ENCODE data around the gene SECTM1. TPM values are rescaled to one million over a fixed set of nuclear protein-coding genes. Genes with fewer than 3 reads are reported as not detected.

The SECTM1 gene
- total and polyA plus RNA-seq, 2 experiments from 2014 or later = 1.4 TPM

- H3K4me2 ChIP-seq (ENCODE audit: unreplicated experiment) = no peak overlapping the region
- H3K27ac ChIP-seq = no peak overlapping the region
- in situ Hi-C loops (cut with MboI) = no loop called here
- H3K9me2 ChIP-seq (ENCODE audit: insufficient read depth) = no peaks in the 10 kb centered on the region
- no peaks in the 10 kb centered on the region for H4K20me1 ChIP-seq (ENCODE audit: insufficient read depth)
- no peak for DNase-seq
- no peak overlapping the region for H3K4me3 ChIP-seq
- H2AFZ ChIP-seq = no peak overlapping the region
- H3K9me3 ChIP-seq (ENCODE audit: low read depth) = no peaks in the 10 kb centered on the region
- 86% methylated on average over 28 to 41 of the region's 41 CpGs for WGBS, 2 experiments (ENCODE audit: low coverage in 1 of 2, low lambda C conversion rate in 2 of 2, missing lambda C conversion rate in 2 of 2)
- H3F3A ChIP-seq (ENCODE audit: insufficient read depth) = no peaks in the 10 kb centered on the region
- H3K27me3 ChIP-seq (replicated peaks; ENCODE audit: insufficient read depth) = peaks cover 24% of the 10 kb centered on the region
- TF ChIP-seq EZH2phosphoT487 (IDR thresholded peaks at IDR 0.05; ENCODE audit: insufficient read depth, low read depth) = no peak
- TF ChIP-seq EZH2 (IDR thresholded peaks at IDR 0.05; ENCODE audit: insufficient read depth, poor library complexity, severe bottlenecking) = no peak
- no peaks in the 10 kb centered on the region for H3K4me1 ChIP-seq (ENCODE audit: insufficient read depth)
- no peak overlapping the region for H3K9ac ChIP-seq
- no peaks in the 10 kb centered on the region for H3K79me2 ChIP-seq (ENCODE audit: insufficient read depth)
- H3K36me3 ChIP-seq (ENCODE audit: low read depth) = no peaks in the 10 kb centered on the region
These were observed 38.9 kb upstream of the SECTM1 start for GRCh38 chr17:82372249-82373071.

- H3K36me3 ChIP-seq (ENCODE audit: low read depth) = no peaks in the 10 kb centered on the region
- no peak for DNase-seq
- peak within 1 kb of the TSS; percentile 69 for H3K4me2 ChIP-seq (ENCODE audit: unreplicated experiment)
- no peaks in the 10 kb centered on the region for H3F3A ChIP-seq (ENCODE audit: insufficient read depth)
- no peaks in the 10 kb centered on the region for H4K20me1 ChIP-seq (ENCODE audit: insufficient read depth)
- TF ChIP-seq EZH2 (IDR thresholded peaks at IDR 0.05; ENCODE audit: insufficient read depth, poor library complexity, severe bottlenecking) (no peak), EZH2phosphoT487 (IDR thresholded peaks at IDR 0.05; ENCODE audit: insufficient read depth, low read depth) (0 out of 2 replicates have a peak, but pooled peaks have one; percentile 26)
- H2AFZ ChIP-seq = peak within 1 kb of the TSS; percentile 62
- in situ Hi-C loops (cut with MboI) = no loop called here
- peaks cover 26% of the 10 kb centered on the region for H3K27me3 ChIP-seq (replicated peaks; ENCODE audit: insufficient read depth)
- no peaks in the 10 kb centered on the region for H3K79me2 ChIP-seq (ENCODE audit: insufficient read depth)
- H3K9me2 ChIP-seq (ENCODE audit: insufficient read depth) = no peaks in the 10 kb centered on the region
- H3K9me3 ChIP-seq (ENCODE audit: low read depth) = no peaks in the 10 kb centered on the region
- H3K9ac ChIP-seq = 0 out of 2 replicates have a peak within 1 kb of the TSS, but pooled peaks have one; percentile 11
- H3K4me1 ChIP-seq (ENCODE audit: insufficient read depth) = no peaks in the 10 kb centered on the region
- WGBS, 2 experiments (ENCODE audit: low coverage in 1 of 2, low lambda C conversion rate in 2 of 2, missing lambda C conversion rate in 2 of 2) = 4 to 7% methylated on average over 46 to 72 of the region's 109 CpGs
- no peak within 1 kb of the TSS for H3K27ac ChIP-seq
- H3K4me3 ChIP-seq = peak within 1 kb of the TSS; percentile 62
These were observed 38.0 kb upstream of the SECTM1 start, which contains the start of gene UTS2R for GRCh38 chr17:82371333-82372248. Gene UTS2R (plus strand): TSS chr17:82371765. CDS start chr17:82374325, 2,560 bp downstream.

GRCh38 chr17:82370471-82371332, 37.1 kb upstream of the SECTM1 start:
- Histone ChIP-seq H3K9me3 (ENCODE audit: low read depth) (no peaks in the 10 kb centered on the region), H4K20me1 (ENCODE audit: insufficient read depth) (no peaks in the 10 kb centered on the region), H3K9ac (0 out of 2 replicates have a peak overlapping the region, but pooled peaks have one; percentile 11), H3K9me2 (ENCODE audit: insufficient read depth) (no peaks in the 10 kb centered on the region), H3K27ac (no peak overlapping the region), H3K79me2 (ENCODE audit: insufficient read depth) (no peaks in the 10 kb centered on the region), H3K27me3 (replicated peaks; ENCODE audit: insufficient read depth) (peaks cover 26% of the 10 kb centered on the region), H3K4me2 (ENCODE audit: unreplicated experiment) (peak overlapping the region; percentile 69), H3K4me1 (ENCODE audit: insufficient read depth) (no peaks in the 10 kb centered on the region), H2AFZ (peak overlapping the region; percentile 62), H3F3A (ENCODE audit: insufficient read depth) (no peaks in the 10 kb centered on the region), H3K4me3 (peak overlapping the region; percentile 62), H3K36me3 (ENCODE audit: low read depth) (no peaks in the 10 kb centered on the region)
- 13 to 16% methylated on average over 32 to 38 of the region's 38 CpGs for WGBS, 2 experiments (ENCODE audit: low coverage in 1 of 2, low lambda C conversion rate in 2 of 2, missing lambda C conversion rate in 2 of 2)
- peak; percentile 46 for DNase-seq
- in situ Hi-C loops (cut with MboI) = no loop called here
- TF ChIP-seq EZH2 (IDR thresholded peaks at IDR 0.05; ENCODE audit: insufficient read depth, poor library complexity, severe bottlenecking) (peak; percentile 61), EZH2phosphoT487 (IDR thresholded peaks at IDR 0.05; ENCODE audit: insufficient read depth, low read depth) (0 out of 2 replicates have a peak, but pooled peaks have one; percentile 41)

Data from GM23248 (cell line).